Measurements from ENCODE around the gene UBE2S. TPM values are rescaled to one million over a fixed set of nuclear protein-coding genes. Genes with fewer than 3 reads are reported as not detected.
"Not testable (repeated sequence)": the region's sequence is repeated elsewhere in the genome, so short reads cannot be mapped to it uniquely, and the experiment has no call there.

The UBE2S gene
- total RNA-seq, 1 experiment from 2014 or later, result 291 TPM

- Histone ChIP-seq H3K27me3 (ENCODE audit: low read length) (no peaks in the 10 kb centered on the region), H3K4me1 (ENCODE audit: low read length) (peaks cover 28% of the 10 kb centered on the region), H3K4me3 (ENCODE audit: low read length) (peak overlapping the region; percentile 99), H3K27ac (ENCODE audit: low read length) (peak overlapping the region; percentile 79), H3K4me2 (ENCODE audit: low read depth, low read length, poor library complexity, severe bottlenecking) (peak overlapping the region; percentile 98), H3K9me2 (replicated peaks; ENCODE audit: insufficient read depth, low read length) (no peaks in the 10 kb centered on the region), H2AFZ (ENCODE audit: low read length) (no peak overlapping the region), H3K9ac (ENCODE audit: low read length) (peak overlapping the region; percentile 100), H3K9me3 (ENCODE audit: low read length) (no peaks in the 10 kb centered on the region; the same call in 1 of the 2 replicates), H3K79me2 (ENCODE audit: low read length) (peaks cover 21% of the 10 kb centered on the region), H4K20me1 (ENCODE audit: insufficient read depth, low read depth, low read length) (peaks cover 47% of the 10 kb centered on the region), H3K36me3 (ENCODE audit: insufficient read depth, low read length) (peaks cover 49% of the 10 kb centered on the region)
- DNase-seq, result no peak
Measured at GRCh38 chr19:55406091-55406825, 1.3 kb downstream of the UBE2S start.

- Histone ChIP-seq H3K27me3 (ENCODE audit: low read length) (no peaks in the 10 kb centered on the region), H3K27ac (ENCODE audit: low read length) (peak overlapping the region; percentile 79), H3K9me2 (replicated peaks; ENCODE audit: insufficient read depth, low read length) (no peaks in the 10 kb centered on the region), H3K79me2 (ENCODE audit: low read length) (peaks cover 21% of the 10 kb centered on the region), H2AFZ (ENCODE audit: low read length) (no peak overlapping the region), H3K4me3 (ENCODE audit: low read length) (peak overlapping the region; percentile 99; the same call in 1 of the 2 replicates), H3K4me1 (ENCODE audit: low read length) (peaks cover 28% of the 10 kb centered on the region), H3K9me3 (ENCODE audit: low read length) (no peaks in the 10 kb centered on the region; the same call in 1 of the 2 replicates), H4K20me1 (ENCODE audit: insufficient read depth, low read depth, low read length) (peaks cover 51% of the 10 kb centered on the region), H3K36me3 (ENCODE audit: insufficient read depth, low read length) (peaks cover 49% of the 10 kb centered on the region), H3K4me2 (ENCODE audit: low read depth, low read length, poor library complexity, severe bottlenecking) (peak overlapping the region; percentile 98), H3K9ac (ENCODE audit: low read length) (peak overlapping the region; percentile 100)
- DNase-seq, result no peak
Measured at GRCh38 chr19:55405638-55406037, 1.9 kb downstream of the UBE2S start.

- no peak overlapping the region for H3K4me2 ChIP-seq (ENCODE audit: low read depth, low read length, poor library complexity, severe bottlenecking)
- H3K4me1 ChIP-seq (ENCODE audit: low read length), result peaks cover 22% of the 10 kb centered on the region
- H4K20me1 ChIP-seq (ENCODE audit: insufficient read depth, low read depth, low read length), result peaks cover 55% of the 10 kb centered on the region
- H3K9me2 ChIP-seq (replicated peaks; ENCODE audit: insufficient read depth, low read length), result no peaks in the 10 kb centered on the region
- no peak overlapping the region for H3K4me3 ChIP-seq (ENCODE audit: low read length)
- H3K9me3 ChIP-seq (ENCODE audit: low read length), result no peaks in the 10 kb centered on the region
- no peak overlapping the region for H3K9ac ChIP-seq (ENCODE audit: low read length)
- H3K27me3 ChIP-seq (ENCODE audit: low read length), result no peaks in the 10 kb centered on the region
- no peak for DNase-seq
- H3K36me3 ChIP-seq (ENCODE audit: insufficient read depth, low read length), result peaks cover 49% of the 10 kb centered on the region
- H3K79me2 ChIP-seq (ENCODE audit: low read length), result peaks cover 21% of the 10 kb centered on the region
- no peak overlapping the region for H2AFZ ChIP-seq (ENCODE audit: low read length)
- no peak overlapping the region for H3K27ac ChIP-seq (ENCODE audit: low read length)
Measured at GRCh38 chr19:55402509-55402908, 5.1 kb downstream of the UBE2S start.

DNA sequence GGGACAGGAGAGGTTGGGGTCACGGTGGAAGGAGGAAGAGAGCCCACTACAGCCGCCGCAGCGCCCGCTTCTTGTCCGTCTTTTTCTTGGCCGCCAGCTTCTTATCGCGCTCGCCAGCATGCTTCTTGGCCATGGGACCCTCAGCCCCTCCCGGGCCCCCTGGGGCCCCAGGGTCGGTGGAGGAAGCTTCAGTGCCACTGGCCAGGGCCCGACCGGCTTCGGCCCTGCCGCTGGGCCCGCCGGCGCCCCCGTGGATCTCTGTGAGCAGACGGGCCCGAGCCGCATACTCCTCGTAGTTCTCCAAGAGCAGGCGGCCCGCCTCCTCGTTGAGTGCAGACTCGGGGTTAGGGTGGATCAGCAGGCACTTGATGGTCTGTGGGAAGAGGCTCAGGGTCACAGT, 6.2 kb downstream of the UBE2S start:
- not testable (repeated sequence) for H3K4me3 ChIP-seq (ENCODE audit: low read length)

GRCh38 chr19:55400281-55401087, 7.1 kb downstream of the UBE2S start:
- H3K36me3 ChIP-seq (ENCODE audit: insufficient read depth, low read length), result peaks cover 31% of the 10 kb centered on the region
- peaks cover 7% of the 10 kb centered on the region for H3K4me1 ChIP-seq (ENCODE audit: low read length)
- no peaks in the 10 kb centered on the region for H3K9me2 ChIP-seq (replicated peaks; ENCODE audit: insufficient read depth, low read length)
- H3K27ac ChIP-seq (ENCODE audit: low read length), result no peak overlapping the region
- no peak overlapping the region for H3K9ac ChIP-seq (ENCODE audit: low read length)
- no peak overlapping the region for H3K4me3 ChIP-seq (ENCODE audit: low read length)
- peak; percentile 70 for DNase-seq
- H2AFZ ChIP-seq (ENCODE audit: low read length), result no peak overlapping the region
- peaks cover 37% of the 10 kb centered on the region for H4K20me1 ChIP-seq (ENCODE audit: insufficient read depth, low read depth, low read length)
- H3K79me2 ChIP-seq (ENCODE audit: low read length), result peaks cover 2% of the 10 kb centered on the region
- H3K27me3 ChIP-seq (ENCODE audit: low read length), result no peaks in the 10 kb centered on the region
- no peaks in the 10 kb centered on the region for H3K9me3 ChIP-seq (ENCODE audit: low read length)
- H3K4me2 ChIP-seq (ENCODE audit: low read depth, low read length, poor library complexity, severe bottlenecking), result no peak overlapping the region

More for the DNA sequence above, 6.2 kb downstream of the UBE2S start:
- not testable (repeated sequence) for H3K9ac ChIP-seq (ENCODE audit: low read length); H3K9me2 ChIP-seq (replicated peaks; ENCODE audit: insufficient read depth, low read length); H3K27ac ChIP-seq (ENCODE audit: low read length); H3K4me2 ChIP-seq (ENCODE audit: low read depth, low read length, poor library complexity, severe bottlenecking); H3K27me3 ChIP-seq (ENCODE audit: low read length); H3K9me3 ChIP-seq (ENCODE audit: low read length); DNase-seq; H2AFZ ChIP-seq (ENCODE audit: low read length)
- Histone ChIP-seq H3K4me1 (ENCODE audit: low read length) (peaks cover 16% of the 10 kb centered on the region), H3K79me2 (ENCODE audit: low read length) (peaks cover 11% of the 10 kb centered on the region), H3K36me3 (ENCODE audit: insufficient read depth, low read length) (peaks cover 40% of the 10 kb centered on the region), H4K20me1 (ENCODE audit: insufficient read depth, low read depth, low read length) (peaks cover 46% of the 10 kb centered on the region)

DNA sequence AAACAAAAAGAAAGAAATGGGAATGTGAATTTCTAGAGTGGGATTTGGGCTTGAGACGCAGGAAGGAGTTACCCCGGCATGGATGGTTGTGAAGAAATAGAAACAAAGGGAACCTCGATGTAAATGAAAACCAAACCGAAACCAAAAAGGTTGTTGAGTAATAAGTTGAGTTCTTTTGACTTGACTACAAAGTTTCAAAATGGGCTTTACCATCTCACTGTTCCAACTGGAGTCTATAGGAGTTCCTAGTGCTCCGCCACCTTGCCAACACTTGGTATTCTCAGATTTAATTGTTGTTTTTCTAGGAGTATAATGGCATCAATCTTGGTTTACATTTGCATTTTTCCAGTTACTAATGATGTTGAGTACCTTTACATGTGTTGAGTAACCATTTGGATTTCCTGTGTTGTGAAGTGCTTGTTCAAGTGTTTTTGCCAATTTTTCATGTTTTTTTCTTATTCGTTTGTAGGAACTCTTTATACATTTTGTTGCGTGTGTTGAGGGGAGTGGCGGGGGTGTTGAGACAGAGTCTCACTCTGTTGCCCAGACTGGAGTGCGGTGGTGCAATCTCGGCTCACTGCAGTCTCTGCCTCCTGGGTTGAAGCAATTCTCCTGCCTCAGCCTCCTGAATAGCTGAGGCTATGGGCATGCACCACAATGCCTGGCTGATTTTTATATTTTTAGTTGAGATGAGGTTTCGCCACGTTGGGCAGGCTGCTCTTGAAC, 9.2 kb downstream of the UBE2S start:
- Histone ChIP-seq H3K4me2 (ENCODE audit: low read depth, low read length, poor library complexity, severe bottlenecking) (no peak overlapping the region), H3K27me3 (ENCODE audit: low read length) (no peaks in the 10 kb centered on the region), H3K9me2 (replicated peaks; ENCODE audit: insufficient read depth, low read length) (no peaks in the 10 kb centered on the region), H4K20me1 (ENCODE audit: insufficient read depth, low read depth, low read length) (peaks cover 23% of the 10 kb centered on the region), H3K9ac (ENCODE audit: low read length) (no peak overlapping the region), H3K36me3 (ENCODE audit: insufficient read depth, low read length) (peaks cover 16% of the 10 kb centered on the region), H3K4me1 (ENCODE audit: low read length) (0 out of 2 replicates have a peak, but pooled peaks cover 4% of the 10 kb centered on the region), H3K4me3 (ENCODE audit: low read length) (no peak overlapping the region), H3K9me3 (ENCODE audit: low read length) (no peaks in the 10 kb centered on the region), H2AFZ (ENCODE audit: low read length) (no peak overlapping the region), H3K79me2 (ENCODE audit: low read length) (no peaks in the 10 kb centered on the region), H3K27ac (ENCODE audit: low read length) (no peak overlapping the region)
- DNase-seq, result no peak

GRCh38 chr19:55392820-55393761, 14.5 kb downstream of the UBE2S start:
- Histone ChIP-seq H3K79me2 (ENCODE audit: low read length) (no peaks in the 10 kb centered on the region), H2AFZ (ENCODE audit: low read length) (no peak overlapping the region), H3K27ac (ENCODE audit: low read length) (no peak overlapping the region), H3K9me2 (replicated peaks; ENCODE audit: insufficient read depth, low read length) (no peaks in the 10 kb centered on the region), H4K20me1 (ENCODE audit: insufficient read depth, low read depth, low read length) (peaks cover 28% of the 10 kb centered on the region), H3K9me3 (ENCODE audit: low read length) (no peaks in the 10 kb centered on the region), H3K4me2 (ENCODE audit: low read depth, low read length, poor library complexity, severe bottlenecking) (no peak overlapping the region), H3K4me1 (ENCODE audit: low read length) (no peaks in the 10 kb centered on the region; the same call in 1 of the 2 replicates), H3K36me3 (ENCODE audit: insufficient read depth, low read length) (peaks cover 7% of the 10 kb centered on the region), H3K9ac (ENCODE audit: low read length) (no peak overlapping the region), H3K27me3 (ENCODE audit: low read length) (no peaks in the 10 kb centered on the region), H3K4me3 (ENCODE audit: low read length) (no peak overlapping the region)
- no peak for DNase-seq

Measured in Karpas-422 (cell line).